ENCODE measurements around the gene CHI3L1.

CHI3L1 gene

GRCh38 chr1:203214871-203215270 is 28.4 kb upstream of the CHI3L1 start:
- TF ChIP-seq SUZ12 (IDR thresholded peaks at IDR 0.05; ENCODE audit: extremely low read depth, insufficient read depth, insufficient read length): no peak
- no peak for TF ChIP-seq YY1 (IDR thresholded peaks at IDR 0.05; ENCODE audit: insufficient read depth, insufficient read length)
- no peak for TF ChIP-seq ZNF274 (IDR thresholded peaks at IDR 0.05; ENCODE audit: low read depth, low read length)
- DNase-seq (ENCODE audit: low read depth, low spot score): no peak
- Histone ChIP-seq H3K4me3 (ENCODE audit: insufficient read length, low read depth) (no peak overlapping the region), H3K9ac (ENCODE audit: insufficient read length, low read depth) (peak overlapping the region; percentile 6), H3K4me1 (ENCODE audit: insufficient read depth, insufficient read length) (peaks cover 17% of the 10 kb centered on the region), H3K9me3 (ENCODE audit: insufficient read depth, low read length) (no peaks in the 10 kb centered on the region), H3K27me3 (ENCODE audit: insufficient read depth, insufficient read length) (no peaks in the 10 kb centered on the region), H3K36me3 (ENCODE audit: insufficient read depth, insufficient read length, low read length) (no peaks in the 10 kb centered on the region)

- no peaks in the 10 kb centered on the region for H3K27me3 ChIP-seq (ENCODE audit: insufficient read depth, insufficient read length)
- H3K36me3 ChIP-seq (ENCODE audit: insufficient read depth, insufficient read length, low read length): no peaks in the 10 kb centered on the region
- H3K9me3 ChIP-seq (ENCODE audit: insufficient read depth, low read length): no peaks in the 10 kb centered on the region
- TF ChIP-seq YY1 (IDR thresholded peaks at IDR 0.05; ENCODE audit: insufficient read depth, insufficient read length): no peak
- TF ChIP-seq ZNF274 (IDR thresholded peaks at IDR 0.05; ENCODE audit: low read depth, low read length): no peak
- no peak for TF ChIP-seq SUZ12 (IDR thresholded peaks at IDR 0.05; ENCODE audit: extremely low read depth, insufficient read depth, insufficient read length)
- peaks cover 17% of the 10 kb centered on the region for H3K4me1 ChIP-seq (ENCODE audit: insufficient read depth, insufficient read length)
- H3K4me3 ChIP-seq (ENCODE audit: insufficient read length, low read depth): no peak overlapping the region
- H3K9ac ChIP-seq (ENCODE audit: insufficient read length, low read depth): no peak overlapping the region
- no peak for DNase-seq (ENCODE audit: low read depth, low spot score)
Observed at GRCh38 chr1:203213126-203213525, 26.6 kb upstream of the CHI3L1 start.

- Histone ChIP-seq H3K36me3 (ENCODE audit: insufficient read depth, insufficient read length, low read length) (no peaks in the 10 kb centered on the region), H3K4me3 (ENCODE audit: insufficient read length, low read depth) (no peak overlapping the region), H3K4me1 (ENCODE audit: insufficient read depth, insufficient read length) (peaks cover 8% of the 10 kb centered on the region), H3K9me3 (ENCODE audit: insufficient read depth, low read length) (no peaks in the 10 kb centered on the region), H3K27me3 (ENCODE audit: insufficient read depth, insufficient read length) (no peaks in the 10 kb centered on the region), H3K9ac (ENCODE audit: insufficient read length, low read depth) (no peak overlapping the region)
- DNase-seq (ENCODE audit: low read depth, low spot score): no peak
- TF ChIP-seq ZNF274 (IDR thresholded peaks at IDR 0.05; ENCODE audit: low read depth, low read length): no peak
- TF ChIP-seq SUZ12 (IDR thresholded peaks at IDR 0.05; ENCODE audit: extremely low read depth, insufficient read depth, insufficient read length): no peak
- no peak for TF ChIP-seq YY1 (IDR thresholded peaks at IDR 0.05; ENCODE audit: insufficient read depth, insufficient read length)
Observed at GRCh38 chr1:203211812-203212211, 25.3 kb upstream of the CHI3L1 start.

- Histone ChIP-seq H3K36me3 (ENCODE audit: insufficient read depth, insufficient read length, low read length) (no peaks in the 10 kb centered on the region), H3K9ac (ENCODE audit: insufficient read length, low read depth) (no peak overlapping the region), H3K9me3 (ENCODE audit: insufficient read depth, low read length) (no peaks in the 10 kb centered on the region), H3K4me1 (ENCODE audit: insufficient read depth, insufficient read length) (peaks cover 7% of the 10 kb centered on the region), H3K4me3 (ENCODE audit: insufficient read length, low read depth) (no peak overlapping the region), H3K27me3 (ENCODE audit: insufficient read depth, insufficient read length) (no peaks in the 10 kb centered on the region)
- no peak for DNase-seq (ENCODE audit: low read depth, low spot score)
- TF ChIP-seq YY1 (IDR thresholded peaks at IDR 0.05; ENCODE audit: insufficient read depth, insufficient read length) (no peak), ZNF274 (IDR thresholded peaks at IDR 0.05; ENCODE audit: low read depth, low read length) (no peak), SUZ12 (IDR thresholded peaks at IDR 0.05; ENCODE audit: extremely low read depth, insufficient read depth, insufficient read length) (no peak)
Observed at GRCh38 chr1:203210988-203211387, 24.5 kb upstream of the CHI3L1 start.

- Histone ChIP-seq H3K4me1 (ENCODE audit: insufficient read depth, insufficient read length) (peaks cover under 1% of the 10 kb centered on the region), H3K9me3 (ENCODE audit: insufficient read depth, low read length) (no peaks in the 10 kb centered on the region), H3K4me3 (ENCODE audit: insufficient read length, low read depth) (no peak overlapping the region), H3K9ac (ENCODE audit: insufficient read length, low read depth) (no peak overlapping the region), H3K36me3 (ENCODE audit: insufficient read depth, insufficient read length, low read length) (no peaks in the 10 kb centered on the region), H3K27me3 (ENCODE audit: insufficient read depth, insufficient read length) (no peaks in the 10 kb centered on the region)
- DNase-seq (ENCODE audit: low read depth, low spot score): no peak
- TF ChIP-seq ZNF274 (IDR thresholded peaks at IDR 0.05; ENCODE audit: low read depth, low read length) (no peak), YY1 (IDR thresholded peaks at IDR 0.05; ENCODE audit: insufficient read depth, insufficient read length) (no peak), SUZ12 (IDR thresholded peaks at IDR 0.05; ENCODE audit: extremely low read depth, insufficient read depth, insufficient read length) (no peak)
Observed at GRCh38 chr1:203210350-203210749, 23.8 kb upstream of the CHI3L1 start.

- no peaks in the 10 kb centered on the region for H3K9me3 ChIP-seq (ENCODE audit: insufficient read depth, low read length)
- no peak for DNase-seq (ENCODE audit: low read depth, low spot score)
- H3K9ac ChIP-seq (ENCODE audit: insufficient read length, low read depth): no peak overlapping the region
- no peaks in the 10 kb centered on the region for H3K4me1 ChIP-seq (ENCODE audit: insufficient read depth, insufficient read length)
- no peaks in the 10 kb centered on the region for H3K27me3 ChIP-seq (ENCODE audit: insufficient read depth, insufficient read length)
- no peak overlapping the region for H3K4me3 ChIP-seq (ENCODE audit: insufficient read length, low read depth)
- TF ChIP-seq YY1 (IDR thresholded peaks at IDR 0.05; ENCODE audit: insufficient read depth, insufficient read length): no peak
- TF ChIP-seq SUZ12 (IDR thresholded peaks at IDR 0.05; ENCODE audit: extremely low read depth, insufficient read depth, insufficient read length): no peak
- no peak for TF ChIP-seq ZNF274 (IDR thresholded peaks at IDR 0.05; ENCODE audit: low read depth, low read length)
- no peaks in the 10 kb centered on the region for H3K36me3 ChIP-seq (ENCODE audit: insufficient read depth, insufficient read length, low read length)
Observed at GRCh38 chr1:203208181-203208580, 21.7 kb upstream of the CHI3L1 start.

GRCh38 chr1:203207751-203208150 is 21.2 kb upstream of the CHI3L1 start:
- H3K4me1 ChIP-seq (ENCODE audit: insufficient read depth, insufficient read length): no peaks in the 10 kb centered on the region
- no peaks in the 10 kb centered on the region for H3K36me3 ChIP-seq (ENCODE audit: insufficient read depth, insufficient read length, low read length)
- no peak for DNase-seq (ENCODE audit: low read depth, low spot score)

More at GRCh38 chr1:203207751-203208150, 21.2 kb upstream of the CHI3L1 start:
- no peaks in the 10 kb centered on the region for H3K9me3 ChIP-seq (ENCODE audit: insufficient read depth, low read length)
- no peak overlapping the region for H3K9ac ChIP-seq (ENCODE audit: insufficient read length, low read depth)
- no peaks in the 10 kb centered on the region for H3K27me3 ChIP-seq (ENCODE audit: insufficient read depth, insufficient read length)
- no peak overlapping the region for H3K4me3 ChIP-seq (ENCODE audit: insufficient read length, low read depth)
- TF ChIP-seq YY1 (IDR thresholded peaks at IDR 0.05; ENCODE audit: insufficient read depth, insufficient read length) (no peak), SUZ12 (IDR thresholded peaks at IDR 0.05; ENCODE audit: extremely low read depth, insufficient read depth, insufficient read length) (no peak), ZNF274 (IDR thresholded peaks at IDR 0.05; ENCODE audit: low read depth, low read length) (no peak)
